ENCODE measurements around the gene GDF10.

GRCh38 chr10:47287365-47287802, 12.6 kb upstream of the GDF10 start:
- TF ChIP-seq CTCF (IDR thresholded peaks at IDR 0.05): no peak
- no peak for TF ChIP-seq POLR2A (IDR thresholded peaks at IDR 0.05)
- TF ChIP-seq POLR2AphosphoS5 (IDR thresholded peaks at IDR 0.05): no peak
